ENCODE measurements around the gene ZNF735. TPM values are rescaled to one million over a fixed set of nuclear protein-coding genes. Genes with fewer than 3 reads are reported as not detected.

Gene ZNF735
- total RNA-seq, 2 experiments from 2014 or later = not detected

GRCh38 chr7:64180989-64181388 is 26.0 kb upstream of the ZNF735 start:
- Histone ChIP-seq H3K4me1 (ENCODE audit: insufficient read depth, low read length) (peaks cover 7% of the 10 kb centered on the region), H3K27me3 (ENCODE audit: control insufficient read depth in 1 of 2, insufficient read depth in 2 of 2, low read length in 2 of 2) (peaks cover 0 to 4% of the 10 kb centered on the region in 2 experiments), H3K36me3 (ENCODE audit: insufficient read depth, low read length) (no peaks in the 10 kb centered on the region), H3K27ac (ENCODE audit: low read depth in 1 of 2, low read length in 2 of 2) (no peak overlapping the region), H3K9me3 (ENCODE audit: control insufficient read depth in 1 of 2, insufficient read depth in 1 of 2, low read length in 2 of 2) (peaks cover 0 to 45% of the 10 kb centered on the region in 2 experiments), H3K4me3 (ENCODE audit: low read length) (no peak overlapping the region)
- DNase-seq (peak in 3 of 14 experiments; percentile 9 to 24 (median 14)), ATAC-seq (ENCODE audit: poor library complexity) (no peak)
- no peak for TF ChIP-seq CTCF (IDR thresholded peaks at IDR 0.05)
- Mint-ChIP-seq H3K27ac (no peak overlapping the region), H3K4me1 (ENCODE audit: low read depth) (no peaks in the 10 kb centered on the region), H3K4me3 (no peak overlapping the region), H3K27me3 (peaks cover 14% of the 10 kb centered on the region), H3K9me3 (peaks cover 5% of the 10 kb centered on the region), H3K36me3 (ENCODE audit: low read depth) (no peaks in the 10 kb centered on the region)
- POLR2A ChIA-PET = no interaction called here
- CTCF ChIA-PET = no interaction called here
- intact Hi-C loops (cut with DNase I, micrococcal nuclease) = no loop called here

- peaks cover 0 to 45% of the 10 kb centered on the region in 2 experiments for H3K9me3 ChIP-seq (ENCODE audit: control insufficient read depth in 1 of 2, insufficient read depth in 1 of 2, low read length in 2 of 2)
- peaks cover 14% of the 10 kb centered on the region for H3K27me3 Mint-ChIP-seq
- H3K27me3 ChIP-seq (ENCODE audit: control insufficient read depth in 1 of 2, insufficient read depth in 2 of 2, low read length in 2 of 2) = peaks cover 0 to 4% of the 10 kb centered on the region in 2 experiments
- H3K4me3 Mint-ChIP-seq = no peak overlapping the region
- H3K27ac ChIP-seq (ENCODE audit: low read depth in 1 of 2, low read length in 2 of 2) = no peak overlapping the region
- ChIA-PET CTCF (no interaction called here), POLR2A (no interaction called here)
- intact Hi-C loops (cut with DNase I, micrococcal nuclease) = no loop called here
- DNase-seq = peak in 1 of 14 experiments; percentile 4
- no peaks in the 10 kb centered on the region for H3K36me3 Mint-ChIP-seq (ENCODE audit: low read depth)
- no peak overlapping the region for H3K27ac Mint-ChIP-seq
- H3K4me1 ChIP-seq (ENCODE audit: insufficient read depth, low read length) = peaks cover 7% of the 10 kb centered on the region
- H3K4me3 ChIP-seq (ENCODE audit: low read length) = no peak overlapping the region
- H3K9me3 Mint-ChIP-seq = peaks cover 5% of the 10 kb centered on the region
- H3K36me3 ChIP-seq (ENCODE audit: insufficient read depth, low read length) = no peaks in the 10 kb centered on the region
- H3K4me1 Mint-ChIP-seq (ENCODE audit: low read depth) = no peaks in the 10 kb centered on the region
- no peak for ATAC-seq (ENCODE audit: poor library complexity)
- TF ChIP-seq CTCF (IDR thresholded peaks at IDR 0.05) = no peak
Observed at GRCh38 chr7:64181586-64181985, 25.4 kb upstream of the ZNF735 start.

GRCh38 chr7:64182036-64182790 is 24.8 kb upstream of the ZNF735 start:
- ATAC-seq (ENCODE audit: poor library complexity) = no peak
- Histone ChIP-seq H3K27me3 (ENCODE audit: control insufficient read depth in 1 of 2, insufficient read depth in 2 of 2, low read length in 2 of 2) (peaks cover 0 to 4% of the 10 kb centered on the region in 2 experiments), H3K9me3 (ENCODE audit: control insufficient read depth in 1 of 2, insufficient read depth in 1 of 2, low read length in 2 of 2) (peaks cover 0 to 45% of the 10 kb centered on the region in 2 experiments), H3K36me3 (ENCODE audit: insufficient read depth, low read length) (no peaks in the 10 kb centered on the region), H3K27ac (ENCODE audit: low read depth in 1 of 2, low read length in 2 of 2) (no peak overlapping the region), H3K4me3 (ENCODE audit: low read length) (no peak overlapping the region), H3K4me1 (ENCODE audit: insufficient read depth, low read length) (peaks cover 7% of the 10 kb centered on the region)
- no peaks in the 10 kb centered on the region for H3K4me1 Mint-ChIP-seq (ENCODE audit: low read depth)
- peaks cover 14% of the 10 kb centered on the region for H3K27me3 Mint-ChIP-seq
- intact Hi-C loops (cut with DNase I, micrococcal nuclease) = loop anchor here in 1 of 2 experiments (2.0 kb wide), 1 partner anchor 437 kb away; no protein-coding TSS in a partner anchor
- H3K4me3 Mint-ChIP-seq = no peak overlapping the region
- TF ChIP-seq CTCF (IDR thresholded peaks at IDR 0.05) = no peak
- ChIA-PET POLR2A (no interaction called here), CTCF (no interaction called here)
- peak in 1 of 14 experiments; percentile 5 for DNase-seq
- peaks cover 9% of the 10 kb centered on the region for H3K9me3 Mint-ChIP-seq
- H3K36me3 Mint-ChIP-seq (ENCODE audit: low read depth) = no peaks in the 10 kb centered on the region
- H3K27ac Mint-ChIP-seq = no peak overlapping the region
